ENCODE measurements around the gene EXD1.

DNA sequence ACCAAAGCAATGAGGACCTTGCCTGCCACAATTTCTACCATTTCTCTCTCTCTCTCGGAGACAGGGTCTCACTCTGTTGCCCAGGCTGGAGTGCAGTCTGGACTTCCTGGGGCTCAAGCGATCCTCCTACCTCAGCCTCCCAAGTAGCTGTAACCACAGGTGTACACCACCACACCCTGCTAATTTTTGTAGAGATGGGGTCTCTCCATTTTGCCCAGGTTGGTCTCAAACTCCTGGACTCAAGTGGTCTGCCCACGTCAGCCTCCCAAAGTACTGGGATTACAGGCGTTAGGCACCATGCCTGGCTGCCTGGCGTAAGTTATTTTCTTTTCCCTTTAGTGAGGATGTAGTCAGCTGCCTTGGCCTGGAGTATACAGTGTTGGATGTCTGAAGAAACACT lies 76.8 kb downstream of the EXD1 start:
- no peak for TF ChIP-seq CREB1 (IDR thresholded peaks at IDR 0.05; ENCODE audit: low read depth)
- TF ChIP-seq EP300 (IDR thresholded peaks at IDR 0.05; ENCODE audit: borderline replicate concordance) = no peak
- TF ChIP-seq RAD21 (IDR thresholded peaks at IDR 0.05; ENCODE audit: low read depth) = no peak
- TF ChIP-seq FOXM1 (IDR thresholded peaks at IDR 0.05; ENCODE audit: borderline replicate concordance, low read depth) = no peak
- TF ChIP-seq YY1 (IDR thresholded peaks at IDR 0.05; ENCODE audit: low read depth) = no peak
- no peak for TF ChIP-seq TCF12 (IDR thresholded peaks at IDR 0.05; ENCODE audit: low read depth)
- TF ChIP-seq, protein P1, sequence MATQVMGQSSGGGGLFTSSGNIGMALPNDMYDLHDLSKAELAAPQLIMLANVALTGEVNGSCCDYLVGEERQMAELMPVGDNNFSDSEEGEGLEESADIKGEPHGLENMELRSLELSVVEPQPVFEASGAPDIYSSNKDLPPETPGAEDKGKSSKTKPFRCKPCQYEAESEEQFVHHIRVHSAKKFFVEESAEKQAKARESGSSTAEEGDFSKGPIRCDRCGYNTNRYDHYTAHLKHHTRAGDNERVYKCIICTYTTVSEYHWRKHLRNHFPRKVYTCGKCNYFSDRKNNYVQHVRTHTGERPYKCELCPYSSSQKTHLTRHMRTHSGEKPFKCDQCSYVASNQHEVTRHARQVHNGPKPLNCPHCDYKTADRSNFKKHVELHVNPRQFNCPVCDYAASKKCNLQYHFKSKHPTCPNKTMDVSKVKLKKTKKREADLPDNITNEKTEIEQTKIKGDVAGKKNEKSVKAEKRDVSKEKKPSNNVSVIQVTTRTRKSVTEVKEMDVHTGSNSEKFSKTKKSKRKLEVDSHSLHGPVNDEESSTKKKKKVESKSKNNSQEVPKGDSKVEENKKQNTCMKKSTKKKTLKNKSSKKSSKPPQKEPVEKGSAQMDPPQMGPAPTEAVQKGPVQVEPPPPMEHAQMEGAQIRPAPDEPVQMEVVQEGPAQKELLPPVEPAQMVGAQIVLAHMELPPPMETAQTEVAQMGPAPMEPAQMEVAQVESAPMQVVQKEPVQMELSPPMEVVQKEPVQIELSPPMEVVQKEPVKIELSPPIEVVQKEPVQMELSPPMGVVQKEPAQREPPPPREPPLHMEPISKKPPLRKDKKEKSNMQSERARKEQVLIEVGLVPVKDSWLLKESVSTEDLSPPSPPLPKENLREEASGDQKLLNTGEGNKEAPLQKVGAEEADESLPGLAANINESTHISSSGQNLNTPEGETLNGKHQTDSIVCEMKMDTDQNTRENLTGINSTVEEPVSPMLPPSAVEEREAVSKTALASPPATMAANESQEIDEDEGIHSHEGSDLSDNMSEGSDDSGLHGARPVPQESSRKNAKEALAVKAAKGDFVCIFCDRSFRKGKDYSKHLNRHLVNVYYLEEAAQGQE (IDR thresholded peaks at IDR 0.05; ENCODE audit: low read depth) = no peak
- no peak for TF ChIP-seq TAF1 (IDR thresholded peaks at IDR 0.05; ENCODE audit: low read depth)
